ENCODE results near the gene AP5S1. TPM values are rescaled to one million over a fixed set of nuclear protein-coding genes. Genes with fewer than 3 reads are reported as not detected.

The AP5S1 gene
- total and polyA plus RNA-seq, 2 of the 13 experiments (the other 11 are each of a cell fraction or from before 2014, with no cell fraction given): 7.9 to 23.2 TPM

DNA sequence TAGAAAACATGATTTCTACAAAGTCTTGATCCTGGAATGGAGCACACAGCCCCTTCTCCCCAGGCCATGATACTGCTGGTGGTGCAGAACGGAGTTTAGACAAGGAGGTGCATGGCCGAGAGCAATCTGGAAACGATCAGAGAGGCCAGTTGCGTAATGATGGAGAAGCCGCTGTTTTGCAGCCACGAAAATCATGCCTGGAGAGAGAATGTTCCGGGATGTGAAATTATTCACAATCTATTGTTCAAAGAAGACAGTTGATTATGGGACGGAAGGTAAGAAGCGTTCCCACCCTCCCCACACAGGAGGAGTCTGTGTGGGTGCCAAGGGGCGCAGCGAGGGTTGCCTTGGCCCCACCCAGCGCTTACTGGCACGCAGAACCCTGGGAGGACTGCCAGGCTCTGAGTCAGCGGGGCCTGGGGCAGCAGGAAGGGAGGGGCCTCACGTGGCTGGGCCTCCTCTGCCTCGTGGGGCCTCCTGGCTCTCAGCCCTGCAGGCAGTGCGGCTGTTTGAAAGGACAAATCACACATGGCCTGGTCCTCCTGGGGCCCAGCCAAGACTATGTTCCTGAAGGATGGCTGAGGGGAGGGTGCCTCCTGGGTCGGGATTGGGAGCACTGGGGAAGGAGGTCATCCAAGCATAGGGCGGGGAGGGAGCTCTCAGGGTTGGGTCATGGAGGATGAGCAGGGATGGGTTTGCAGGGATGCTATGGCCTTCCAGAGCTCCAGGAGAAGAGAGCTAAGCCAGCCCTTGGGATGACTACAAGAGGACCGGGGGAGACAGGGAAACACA lies 8.7 kb upstream of the AP5S1 start (continued):
- TF ChIP-seq ZNF17 (CRISPR knock-in tag; IDR thresholded peaks at IDR 0.05) (no peak), TBX2 (CRISPR knock-in tag; IDR thresholded peaks at IDR 0.05; ENCODE audit: borderline replicate concordance) (peak; percentile 88; the same call in 1 of the 2 replicates), NCOA5 (CRISPR knock-in tag; IDR thresholded peaks at IDR 0.05) (no peak), SMC3 (IDR thresholded peaks at IDR 0.05; ENCODE audit: low read length) (peak; percentile 25), ZNF720 (CRISPR knock-in tag; IDR thresholded peaks at IDR 0.05) (no peak), GATAD2A (CRISPR knock-in tag; IDR thresholded peaks at IDR 0.05) (peak; percentile 97), HDAC2 (CRISPR knock-in tag; IDR thresholded peaks at IDR 0.05) (peak; percentile 94), NR2F6 (IDR thresholded peaks at IDR 0.05) (no peak; the same call in 1 of the 2 replicates), NR2F6 (CRISPR knock-in tag; IDR thresholded peaks at IDR 0.05) (peak; percentile 82), NFYC (CRISPR knock-in tag; IDR thresholded peaks at IDR 0.05) (peak; percentile 64), ZNF724P (CRISPR knock-in tag; IDR thresholded peaks at IDR 0.05; ENCODE audit: borderline replicate concordance) (peak; percentile 97), NFATC3 (CRISPR knock-in tag; IDR thresholded peaks at IDR 0.05) (peak; percentile 98), TOE1 (CRISPR knock-in tag; IDR thresholded peaks at IDR 0.05) (no peak), POLR2AphosphoS5 (IDR thresholded peaks at IDR 0.05; ENCODE audit: low read depth, low read length) (peak; percentile 62), CAMTA2 (CRISPR knock-in tag; IDR thresholded peaks at IDR 0.05; ENCODE audit: borderline replicate concordance) (no peak), ZNF382 (CRISPR knock-in tag; IDR thresholded peaks at IDR 0.05; ENCODE audit: borderline replicate concordance) (no peak)
- TF ChIP-seq, protein P1, sequence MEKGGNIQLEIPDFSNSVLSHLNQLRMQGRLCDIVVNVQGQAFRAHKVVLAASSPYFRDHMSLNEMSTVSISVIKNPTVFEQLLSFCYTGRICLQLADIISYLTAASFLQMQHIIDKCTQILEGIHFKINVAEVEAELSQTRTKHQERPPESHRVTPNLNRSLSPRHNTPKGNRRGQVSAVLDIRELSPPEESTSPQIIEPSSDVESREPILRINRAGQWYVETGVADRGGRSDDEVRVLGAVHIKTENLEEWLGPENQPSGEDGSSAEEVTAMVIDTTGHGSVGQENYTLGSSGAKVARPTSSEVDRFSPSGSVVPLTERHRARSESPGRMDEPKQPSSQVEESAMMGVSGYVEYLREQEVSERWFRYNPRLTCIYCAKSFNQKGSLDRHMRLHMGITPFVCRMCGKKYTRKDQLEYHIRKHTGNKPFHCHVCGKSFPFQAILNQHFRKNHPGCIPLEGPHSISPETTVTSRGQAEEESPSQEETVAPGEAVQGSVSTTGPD (CRISPR knock-in tag; IDR thresholded peaks at IDR 0.05): no peak
- TF ChIP-seq, protein P2, sequence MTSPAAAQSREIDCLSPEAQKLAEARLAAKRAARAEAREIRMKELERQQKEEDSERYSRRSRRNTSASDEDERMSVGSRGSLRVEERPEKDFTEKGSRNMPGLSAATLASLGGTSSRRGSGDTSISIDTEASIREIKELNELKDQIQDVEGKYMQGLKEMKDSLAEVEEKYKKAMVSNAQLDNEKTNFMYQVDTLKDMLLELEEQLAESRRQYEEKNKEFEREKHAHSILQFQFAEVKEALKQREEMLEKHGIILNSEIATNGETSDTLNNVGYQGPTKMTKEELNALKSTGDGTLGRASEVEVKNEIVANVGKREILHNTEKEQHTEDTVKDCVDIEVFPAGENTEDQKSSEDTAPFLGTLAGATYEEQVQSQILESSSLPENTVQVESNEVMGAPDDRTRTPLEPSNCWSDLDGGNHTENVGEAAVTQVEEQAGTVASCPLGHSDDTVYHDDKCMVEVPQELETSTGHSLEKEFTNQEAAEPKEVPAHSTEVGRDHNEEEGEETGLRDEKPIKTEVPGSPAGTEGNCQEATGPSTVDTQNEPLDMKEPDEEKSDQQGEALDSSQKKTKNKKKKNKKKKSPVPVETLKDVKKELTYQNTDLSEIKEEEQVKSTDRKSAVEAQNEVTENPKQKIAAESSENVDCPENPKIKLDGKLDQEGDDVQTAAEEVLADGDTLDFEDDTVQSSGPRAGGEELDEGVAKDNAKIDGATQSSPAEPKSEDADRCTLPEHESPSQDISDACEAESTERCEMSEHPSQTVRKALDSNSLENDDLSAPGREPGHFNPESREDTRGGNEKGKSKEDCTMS (CRISPR knock-in tag; conservative IDR thresholded peaks at IDR 0.05): 0 out of 2 replicates have a peak, but pooled peaks have one; percentile 14
- TF ChIP-seq, protein P3, sequence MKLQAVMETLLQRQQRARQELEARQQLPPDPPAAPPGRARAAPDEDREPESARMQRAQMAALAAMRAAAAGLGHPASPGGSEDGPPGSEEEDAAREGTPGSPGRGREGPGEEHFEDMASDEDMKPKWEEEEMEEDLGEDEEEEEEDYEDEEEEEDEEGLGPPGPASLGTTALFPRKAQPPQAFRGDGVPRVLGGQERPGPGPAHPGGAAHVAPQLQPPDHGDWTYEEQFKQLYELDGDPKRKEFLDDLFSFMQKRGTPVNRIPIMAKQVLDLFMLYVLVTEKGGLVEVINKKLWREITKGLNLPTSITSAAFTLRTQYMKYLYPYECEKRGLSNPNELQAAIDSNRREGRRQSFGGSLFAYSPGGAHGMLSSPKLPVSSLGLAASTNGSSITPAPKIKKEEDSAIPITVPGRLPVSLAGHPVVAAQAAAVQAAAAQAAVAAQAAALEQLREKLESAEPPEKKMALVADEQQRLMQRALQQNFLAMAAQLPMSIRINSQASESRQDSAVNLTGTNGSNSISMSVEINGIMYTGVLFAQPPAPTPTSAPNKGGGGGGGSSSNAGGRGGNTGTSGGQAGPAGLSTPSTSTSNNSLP (IDR thresholded peaks at IDR 0.05; ENCODE audit: low read depth, low read length): no peak
- TF ChIP-seq, protein P4, sequence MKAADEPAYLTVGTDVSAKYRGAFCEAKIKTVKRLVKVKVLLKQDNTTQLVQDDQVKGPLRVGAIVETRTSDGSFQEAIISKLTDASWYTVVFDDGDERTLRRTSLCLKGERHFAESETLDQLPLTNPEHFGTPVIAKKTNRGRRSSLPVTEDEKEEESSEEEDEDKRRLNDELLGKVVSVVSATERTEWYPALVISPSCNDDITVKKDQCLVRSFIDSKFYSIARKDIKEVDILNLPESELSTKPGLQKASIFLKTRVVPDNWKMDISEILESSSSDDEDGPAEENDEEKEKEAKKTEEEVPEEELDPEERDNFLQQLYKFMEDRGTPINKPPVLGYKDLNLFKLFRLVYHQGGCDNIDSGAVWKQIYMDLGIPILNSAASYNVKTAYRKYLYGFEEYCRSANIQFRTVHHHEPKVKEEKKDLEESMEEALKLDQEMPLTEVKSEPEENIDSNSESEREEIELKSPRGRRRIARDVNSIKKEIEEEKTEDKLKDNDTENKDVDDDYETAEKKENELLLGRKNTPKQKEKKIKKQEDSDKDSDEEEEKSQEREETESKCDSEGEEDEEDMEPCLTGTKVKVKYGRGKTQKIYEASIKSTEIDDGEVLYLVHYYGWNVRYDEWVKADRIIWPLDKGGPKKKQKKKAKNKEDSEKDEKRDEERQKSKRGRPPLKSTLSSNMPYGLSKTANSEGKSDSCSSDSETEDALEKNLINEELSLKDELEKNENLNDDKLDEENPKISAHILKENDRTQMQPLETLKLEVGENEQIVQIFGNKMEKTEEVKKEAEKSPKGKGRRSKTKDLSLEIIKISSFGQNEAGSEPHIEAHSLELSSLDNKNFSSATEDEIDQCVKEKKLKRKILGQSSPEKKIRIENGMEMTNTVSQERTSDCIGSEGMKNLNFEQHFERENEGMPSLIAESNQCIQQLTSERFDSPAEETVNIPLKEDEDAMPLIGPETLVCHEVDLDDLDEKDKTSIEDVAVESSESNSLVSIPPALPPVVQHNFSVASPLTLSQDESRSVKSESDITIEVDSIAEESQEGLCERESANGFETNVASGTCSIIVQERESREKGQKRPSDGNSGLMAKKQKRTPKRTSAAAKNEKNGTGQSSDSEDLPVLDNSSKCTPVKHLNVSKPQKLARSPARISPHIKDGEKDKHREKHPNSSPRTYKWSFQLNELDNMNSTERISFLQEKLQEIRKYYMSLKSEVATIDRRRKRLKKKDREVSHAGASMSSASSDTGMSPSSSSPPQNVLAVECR (CRISPR knock-in tag; IDR thresholded peaks at IDR 0.05; ENCODE audit: borderline replicate concordance): no peak; the same call in 1 of the 2 replicates

Measured in HepG2 (cell line).